GM23338 (cell line): Measurements from ENCODE around the gene XPC. TPM values are rescaled to one million over a fixed set of nuclear protein-coding genes. Genes with fewer than 3 reads are reported as not detected.

Source experiments
- ATAC-seq: fragments of 200-7000 bp; cut with Tn5 transposase; 3 replicates; pipeline ENCODE4 v1.9.1; 2020
- DNase-seq: peaks from one replicate; pipeline ENCODE4 v3.0.0-alpha.2; 2015; ENCODE audit warnings: low spot score
- H2AFZ ChIP-seq: fragments of 200-600 bp; sonication (generic); 2 replicates; pipeline ENCODE4 v1.8.0; 2016; ENCODE audit warnings: antibody characterized with exemption, mild to moderate bottlenecking, moderate library complexity
- H3F3A ChIP-seq: fragments of 200-600 bp; sonication (generic); replicated peaks from 2 replicates; pipeline ENCODE4 v1.8.0; 2017; ENCODE audit warnings: antibody characterized with exemption, mixed run types, low read depth
- H3K27ac ChIP-seq: fragments of 200-600 bp; sonication (generic); 2 replicates; pipeline ENCODE4 v1.6.1; 2016; ENCODE audit warnings: low read depth
- H3K27me3 ChIP-seq: fragments of 200-600 bp; sonication (generic); 2 replicates; pipeline ENCODE4 v1.8.0; 2016; ENCODE audit warnings: mild to moderate bottlenecking, mixed run types, moderate library complexity; ENCODE audit not compliant: insufficient read depth
- H3K36me3 ChIP-seq: fragments of 200-600 bp; sonication (generic); 2 replicates; pipeline ENCODE4 v1.8.0; 2016; ENCODE audit warnings: mild to moderate bottlenecking; ENCODE audit not compliant: insufficient read depth
- H3K4me1 ChIP-seq: fragments of 200-600 bp; sonication (generic); 2 replicates; pipeline ENCODE4 v1.8.0; 2016; ENCODE audit warnings: mild to moderate bottlenecking, moderate library complexity; ENCODE audit not compliant: insufficient read depth
- H3K4me2 ChIP-seq: fragments of 200-600 bp; sonication (generic); 2 replicates; pipeline ENCODE4 v1.7.1; 2017; ENCODE audit warnings: mixed run types
- H3K4me3 ChIP-seq: fragments of 200-600 bp; sonication (generic); 2 replicates; pipeline ENCODE4 v1.6.1; 2016; ENCODE audit warnings: mixed run types
- H3K79me2 ChIP-seq: fragments of 200-600 bp; sonication (generic); replicated peaks from 2 replicates; pipeline ENCODE4 v1.8.0; 2017; ENCODE audit warnings: mild to moderate bottlenecking; ENCODE audit not compliant: insufficient read depth
- H3K9me2 ChIP-seq: fragments of 200-600 bp; sonication (generic); 2 replicates; pipeline ENCODE4 v1.8.0; 2017; ENCODE audit not compliant: insufficient read depth
- H4K20me1 ChIP-seq: fragments of 200-600 bp; sonication (generic); replicated peaks from 2 replicates; pipeline ENCODE4 v1.8.0; 2017; ENCODE audit warnings: mild to moderate bottlenecking; ENCODE audit not compliant: insufficient read depth
- H3K27ac Mint-ChIP-seq: 2 replicates; pipeline ENCODE4 v1.8.0; 2020; ENCODE audit warnings: inconsistent platforms, mild to moderate bottlenecking, moderate library complexity, mixed read lengths
- H3K27me3 Mint-ChIP-seq: 3 replicates; pipeline ENCODE4 v1.8.0; 2022; ENCODE audit warnings: low read depth, mild to moderate bottlenecking, moderate library complexity, mixed read lengths, inconsistent platforms; ENCODE audit not compliant: insufficient read depth, poor library complexity
- H3K36me3 Mint-ChIP-seq: 3 replicates; pipeline ENCODE4 v1.8.0; 2021; ENCODE audit warnings: low read depth, mild to moderate bottlenecking, inconsistent platforms, moderate library complexity, mixed read lengths
- H3K4me1 Mint-ChIP-seq: 3 replicates; pipeline ENCODE4 v1.8.0; 2020; ENCODE audit warnings: mild to moderate bottlenecking, inconsistent platforms, mixed read lengths
- H3K4me3 Mint-ChIP-seq: 3 replicates; pipeline ENCODE4 v1.8.0; 2021; ENCODE audit warnings: moderate library complexity, mild to moderate bottlenecking, inconsistent platforms, mixed read lengths
- H3K9me3 Mint-ChIP-seq: 3 replicates; pipeline ENCODE4 v1.8.0; 2020; ENCODE audit warnings: moderate library complexity, mild to moderate bottlenecking, inconsistent platforms, mixed read lengths
- CTCF ChIP-seq, 2 experiments: fragments of 200-600 bp in 1 of 2; sonication (generic) in 1 of 2; conservative IDR thresholded peaks; 2 replicates each; pipeline versions ENCODE4 v1.5.1 to v1.6.1; 2016 to 2017; ENCODE audit warnings: antibody characterized with exemption in 2 of 2, low read depth in 2 of 2, mild to moderate bottlenecking in 2 of 2, moderate library complexity in 1 of 2
- JUNB ChIP-seq: IDR thresholded peaks from one replicate; pipeline ENCODE4 v1.6.1; 2016; ENCODE audit warnings: antibody characterized with exemption; ENCODE audit not compliant: unreplicated experiment
- NANOG ChIP-seq: IDR thresholded peaks from 2 replicates; pipeline ENCODE4 v1.6.1; 2016; ENCODE audit warnings: antibody characterized with exemption, borderline replicate concordance
- ZNF462 ChIP-seq: fragments of 250-450 bp; sonication (Bioruptor Pico); IDR thresholded peaks from 2 replicates; pipeline ENCODE4 v1.5.0; 2020; ENCODE audit warnings: mild to moderate bottlenecking, moderate library complexity
- polyA plus RNA-seq: library from polyadenylated mRNA; unstranded; fragments of >200 nt; fragmentation: Nextera tagmentation; extraction: Ambion mirVana; gene quantifications from 2 replicates; pipeline ENCODE4 v1.2.1, GENCODE V29; 2016
- total RNA-seq: library from RNA; depleted of rRNA; stranded (reverse); fragments of >200 nt; shearing (Covaris generic); gene quantifications from 2 replicates; pipeline ENCODE4 v1.2.3, GENCODE V29; 2014
- TF ChIP-seq, protein P1 (sequence below): IDR thresholded peaks from 2 replicates; pipeline ENCODE4 v1.6.1; 2016; ENCODE audit warnings: antibody characterized with exemption
- TF ChIP-seq, protein P2 (sequence below): IDR thresholded peaks from one replicate; pipeline ENCODE4 v1.6.1; 2018; ENCODE audit warnings: antibody characterized with exemption; ENCODE audit not compliant: unreplicated experiment

Gene XPC
- total and polyA plus RNA-seq, 2 experiments from 2014 or later: 34.9 to 41.5 TPM

GRCh38 chr3:14158370-14158769 is 20.0 kb downstream of the XPC start:
- no peaks in the 10 kb centered on the region for H3K4me1 Mint-ChIP-seq
- no peak overlapping the region for H3K4me3 Mint-ChIP-seq

More at GRCh38 chr3:14158370-14158769, 20.0 kb downstream of the XPC start:
- Mint-ChIP-seq H3K27ac (no peak overlapping the region), H3K27me3 (peaks cover 2% of the 10 kb centered on the region), H3K36me3 (peaks cover 86% of the 10 kb centered on the region), H3K9me3 (peaks cover 7% of the 10 kb centered on the region; the same call in 2 of the 3 replicates)
- DNase-seq (no peak), ATAC-seq (no peak)
- Histone ChIP-seq H3K4me2 (no peak overlapping the region), H2AFZ (no peak overlapping the region), H3K4me1 (no peaks in the 10 kb centered on the region), H3K27me3 (no peaks in the 10 kb centered on the region), H3K9me2 (no peaks in the 10 kb centered on the region), H3F3A (no peaks in the 10 kb centered on the region), H4K20me1 (0 out of 2 replicates have a peak, but pooled peaks cover 5% of the 10 kb centered on the region), H3K79me2 (0 out of 2 replicates have a peak, but pooled peaks cover 3% of the 10 kb centered on the region), H3K36me3 (peaks cover 48% of the 10 kb centered on the region), H3K4me3 (no peak overlapping the region), H3K27ac (no peak overlapping the region)
- TF ChIP-seq, protein P1, sequence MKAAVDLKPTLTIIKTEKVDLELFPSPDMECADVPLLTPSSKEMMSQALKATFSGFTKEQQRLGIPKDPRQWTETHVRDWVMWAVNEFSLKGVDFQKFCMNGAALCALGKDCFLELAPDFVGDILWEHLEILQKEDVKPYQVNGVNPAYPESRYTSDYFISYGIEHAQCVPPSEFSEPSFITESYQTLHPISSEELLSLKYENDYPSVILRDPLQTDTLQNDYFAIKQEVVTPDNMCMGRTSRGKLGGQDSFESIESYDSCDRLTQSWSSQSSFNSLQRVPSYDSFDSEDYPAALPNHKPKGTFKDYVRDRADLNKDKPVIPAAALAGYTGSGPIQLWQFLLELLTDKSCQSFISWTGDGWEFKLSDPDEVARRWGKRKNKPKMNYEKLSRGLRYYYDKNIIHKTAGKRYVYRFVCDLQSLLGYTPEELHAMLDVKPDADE: no peak
- TF ChIP-seq, protein P2, sequence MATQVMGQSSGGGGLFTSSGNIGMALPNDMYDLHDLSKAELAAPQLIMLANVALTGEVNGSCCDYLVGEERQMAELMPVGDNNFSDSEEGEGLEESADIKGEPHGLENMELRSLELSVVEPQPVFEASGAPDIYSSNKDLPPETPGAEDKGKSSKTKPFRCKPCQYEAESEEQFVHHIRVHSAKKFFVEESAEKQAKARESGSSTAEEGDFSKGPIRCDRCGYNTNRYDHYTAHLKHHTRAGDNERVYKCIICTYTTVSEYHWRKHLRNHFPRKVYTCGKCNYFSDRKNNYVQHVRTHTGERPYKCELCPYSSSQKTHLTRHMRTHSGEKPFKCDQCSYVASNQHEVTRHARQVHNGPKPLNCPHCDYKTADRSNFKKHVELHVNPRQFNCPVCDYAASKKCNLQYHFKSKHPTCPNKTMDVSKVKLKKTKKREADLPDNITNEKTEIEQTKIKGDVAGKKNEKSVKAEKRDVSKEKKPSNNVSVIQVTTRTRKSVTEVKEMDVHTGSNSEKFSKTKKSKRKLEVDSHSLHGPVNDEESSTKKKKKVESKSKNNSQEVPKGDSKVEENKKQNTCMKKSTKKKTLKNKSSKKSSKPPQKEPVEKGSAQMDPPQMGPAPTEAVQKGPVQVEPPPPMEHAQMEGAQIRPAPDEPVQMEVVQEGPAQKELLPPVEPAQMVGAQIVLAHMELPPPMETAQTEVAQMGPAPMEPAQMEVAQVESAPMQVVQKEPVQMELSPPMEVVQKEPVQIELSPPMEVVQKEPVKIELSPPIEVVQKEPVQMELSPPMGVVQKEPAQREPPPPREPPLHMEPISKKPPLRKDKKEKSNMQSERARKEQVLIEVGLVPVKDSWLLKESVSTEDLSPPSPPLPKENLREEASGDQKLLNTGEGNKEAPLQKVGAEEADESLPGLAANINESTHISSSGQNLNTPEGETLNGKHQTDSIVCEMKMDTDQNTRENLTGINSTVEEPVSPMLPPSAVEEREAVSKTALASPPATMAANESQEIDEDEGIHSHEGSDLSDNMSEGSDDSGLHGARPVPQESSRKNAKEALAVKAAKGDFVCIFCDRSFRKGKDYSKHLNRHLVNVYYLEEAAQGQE: no peak
- TF ChIP-seq NANOG (no peak), ZNF462 (CRISPR knock-in tag) (no peak), JUNB (no peak), CTCF (conservative IDR thresholded peaks at IDR 0.05; ENCODE audit: low read depth in 2 of 2) (no peak)
